ENCODE measurements around the gene MEIOC. TPM values are rescaled to one million over a fixed set of nuclear protein-coding genes. Genes with fewer than 3 reads are reported as not detected.
"Not testable (repeated sequence)": the region's sequence is repeated elsewhere in the genome, so short reads cannot be mapped to it uniquely, and the experiment has no call there.

The MEIOC gene
- total RNA-seq, 1 donor from 2014 or later = not detected

DNA sequence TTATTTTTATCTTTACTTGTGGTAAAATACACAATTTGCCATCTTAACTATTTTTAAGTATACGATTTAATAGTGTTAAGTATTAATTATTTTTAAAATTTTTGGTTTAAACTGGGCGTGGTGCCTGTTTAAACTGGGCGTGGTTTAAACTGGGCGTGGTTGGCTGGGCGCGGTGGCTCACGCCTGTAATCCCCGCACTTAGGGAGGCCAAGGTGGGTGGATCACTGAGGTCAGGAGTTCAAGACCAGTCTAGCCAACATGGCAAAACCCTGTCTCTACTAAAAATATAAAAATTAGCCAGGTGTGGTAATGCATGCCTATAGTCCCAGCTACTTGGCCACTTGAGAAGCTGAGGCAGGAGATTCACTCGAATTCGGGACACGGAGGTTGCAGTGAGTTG is 37.3 kb downstream of the MEIOC start:
- no peak for DNase-seq (ENCODE audit: low spot score in 2 of 2)
- Histone ChIP-seq H3K36me3 (no peaks in the 10 kb centered on the region), H3K4me3 (no peak overlapping the region), H3K27me3 (no peaks in the 10 kb centered on the region), H3K9me3 (no peaks in the 10 kb centered on the region), H3K27ac (no peak overlapping the region), H3K4me1 (peaks cover 0 to 8% of the 10 kb centered on the region in 2 donors)
- intact Hi-C loops (cut with DNase I) = no loop called here
- TF ChIP-seq, protein P1, sequence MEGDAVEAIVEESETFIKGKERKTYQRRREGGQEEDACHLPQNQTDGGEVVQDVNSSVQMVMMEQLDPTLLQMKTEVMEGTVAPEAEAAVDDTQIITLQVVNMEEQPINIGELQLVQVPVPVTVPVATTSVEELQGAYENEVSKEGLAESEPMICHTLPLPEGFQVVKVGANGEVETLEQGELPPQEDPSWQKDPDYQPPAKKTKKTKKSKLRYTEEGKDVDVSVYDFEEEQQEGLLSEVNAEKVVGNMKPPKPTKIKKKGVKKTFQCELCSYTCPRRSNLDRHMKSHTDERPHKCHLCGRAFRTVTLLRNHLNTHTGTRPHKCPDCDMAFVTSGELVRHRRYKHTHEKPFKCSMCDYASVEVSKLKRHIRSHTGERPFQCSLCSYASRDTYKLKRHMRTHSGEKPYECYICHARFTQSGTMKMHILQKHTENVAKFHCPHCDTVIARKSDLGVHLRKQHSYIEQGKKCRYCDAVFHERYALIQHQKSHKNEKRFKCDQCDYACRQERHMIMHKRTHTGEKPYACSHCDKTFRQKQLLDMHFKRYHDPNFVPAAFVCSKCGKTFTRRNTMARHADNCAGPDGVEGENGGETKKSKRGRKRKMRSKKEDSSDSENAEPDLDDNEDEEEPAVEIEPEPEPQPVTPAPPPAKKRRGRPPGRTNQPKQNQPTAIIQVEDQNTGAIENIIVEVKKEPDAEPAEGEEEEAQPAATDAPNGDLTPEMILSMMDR (IDR thresholded peaks at IDR 0.05) = no peak

DNA sequence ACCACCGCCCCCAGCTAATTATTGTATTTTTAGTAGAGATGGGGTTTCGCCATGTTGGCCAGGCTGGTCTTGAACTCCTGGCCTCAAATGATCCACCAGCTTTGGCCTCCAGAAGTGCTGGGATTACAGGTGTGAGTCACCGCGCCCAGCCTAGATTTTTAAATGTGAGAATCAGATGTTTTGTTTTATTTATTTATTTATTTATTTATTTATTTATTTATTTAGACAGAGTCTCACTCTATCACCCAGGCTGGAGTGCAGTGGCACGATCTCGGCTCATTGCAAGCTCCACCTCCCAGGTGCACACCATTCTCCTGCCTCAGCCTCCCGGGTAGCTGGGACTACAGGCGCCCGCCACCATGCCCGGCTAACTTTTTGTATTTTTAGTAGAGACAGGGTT is 44.0 kb downstream of the MEIOC start:
- H3K4me3 ChIP-seq; H3K27ac ChIP-seq; intact Hi-C loops (cut with DNase I): not testable (repeated sequence)

DNA sequence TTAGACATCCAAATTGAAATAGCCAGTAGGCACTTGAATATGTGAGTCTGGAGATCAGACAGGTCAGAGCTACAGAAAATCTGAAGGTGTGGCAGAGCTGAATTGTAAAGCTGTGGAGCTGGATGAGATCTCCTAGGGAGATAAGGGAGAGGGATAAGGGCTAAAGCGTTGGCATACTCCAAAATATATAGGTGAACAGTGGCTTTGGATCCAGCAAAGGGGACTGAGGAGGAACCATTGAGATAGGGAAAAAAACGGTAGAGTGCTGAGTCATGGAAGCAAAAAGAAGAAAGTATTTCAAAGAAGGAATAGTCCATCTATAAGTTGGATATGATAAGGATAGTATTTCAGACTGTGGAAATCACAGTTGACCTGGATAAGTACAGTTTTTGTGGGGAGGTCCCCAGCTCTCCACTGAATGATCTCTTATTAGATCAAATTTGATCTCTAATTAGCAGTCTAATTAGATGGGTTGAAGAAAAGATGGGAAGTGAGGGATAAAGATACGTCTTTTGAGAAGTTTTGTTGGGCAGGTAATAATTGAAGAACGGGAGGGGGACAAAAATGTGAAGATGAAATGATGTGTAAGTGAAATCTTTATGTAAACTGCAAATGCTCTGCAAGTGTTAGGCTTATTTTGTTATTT is 51.6 kb downstream of the MEIOC start:
- Histone ChIP-seq H3K4me3 (peak overlapping the region; percentile 88 to 92), H3K27me3 (no peaks in the 10 kb centered on the region), H3K36me3 (no peaks in the 10 kb centered on the region), H3K9me3 (no peaks in the 10 kb centered on the region), H3K27ac (peak overlapping the region; percentile 64 to 67), H3K4me1 (peaks cover 0 to 8% of the 10 kb centered on the region in 2 donors)
- intact Hi-C loops (cut with DNase I) = loop anchor here (2.0 kb wide), 1 partner anchor 151 kb away; the partner anchor contains the start of gene FZD2
- TF ChIP-seq, protein P1 (IDR thresholded peaks at IDR 0.05) = no peak
- no peak for DNase-seq (ENCODE audit: low spot score in 2 of 2)

More for the DNA sequence above, 44.0 kb downstream of the MEIOC start:
- H3K9me3 ChIP-seq; H3K27me3 ChIP-seq; H3K4me1 ChIP-seq; DNase-seq (ENCODE audit: low spot score in 2 of 2); H3K36me3 ChIP-seq: not testable (repeated sequence)

DNA sequence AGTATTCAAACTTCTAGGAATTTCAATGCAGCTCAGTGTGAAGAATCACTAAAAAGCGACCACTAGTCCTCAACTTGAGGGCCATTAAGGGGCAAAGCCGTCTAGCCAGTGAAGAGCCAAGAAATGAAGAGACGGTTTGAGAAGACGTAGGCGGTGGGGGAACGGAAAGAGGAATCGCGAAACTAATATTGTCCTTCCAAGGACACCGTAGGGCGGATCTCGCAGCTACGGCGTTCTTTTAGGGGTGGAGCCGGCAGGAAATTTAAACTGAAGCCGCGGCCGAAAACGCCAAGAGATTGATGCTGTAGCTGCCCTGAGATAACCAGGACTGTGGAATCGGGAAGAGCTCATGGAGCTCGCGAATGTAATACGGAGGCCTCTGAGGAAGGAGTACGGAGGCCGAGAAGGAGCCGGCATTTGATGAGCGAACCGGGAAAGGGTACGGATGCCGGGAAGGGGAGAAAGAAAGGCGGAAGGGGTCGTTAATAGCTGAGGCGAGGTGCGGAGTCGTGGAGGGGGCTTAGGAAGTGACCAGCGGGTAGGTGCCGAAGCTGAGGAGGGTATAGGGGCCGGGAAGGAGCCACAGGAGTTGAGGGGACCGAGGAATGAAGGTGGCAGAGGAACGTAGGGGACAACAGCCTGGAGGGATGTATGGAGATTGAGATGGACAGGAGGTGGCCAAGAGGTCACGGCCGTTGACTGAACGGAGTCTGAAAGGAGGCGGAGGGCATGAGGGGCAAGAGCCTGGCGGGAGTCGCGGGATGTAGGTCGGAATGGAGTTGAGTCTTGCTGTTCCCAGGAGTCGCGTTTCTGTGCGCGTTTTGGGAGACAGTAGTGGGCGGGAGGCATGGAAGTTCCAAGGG is 52.4 kb downstream of the MEIOC start, which contains the start of gene DBF4B:
DBF4B (plus strand) TSS at position 265 of the 863 bp plus-strand sequence; CDS start at position 421, 156 bp downstream.
- peak within 1 kb of the TSS; percentile 64 to 67 for H3K27ac ChIP-seq
- H3K27me3 ChIP-seq = no peaks in the 10 kb centered on the region
- no peaks in the 10 kb centered on the region for H3K9me3 ChIP-seq
- peak; percentile 9 to 85 for DNase-seq (ENCODE audit: low spot score in 2 of 2)
- peak within 1 kb of the TSS; percentile 88 to 92 for H3K4me3 ChIP-seq
- intact Hi-C loops (cut with DNase I) = loop anchor here (2.0 kb wide), 1 partner anchor 152 kb away; the partner anchor contains the start of gene FZD2
- H3K36me3 ChIP-seq = no peaks in the 10 kb centered on the region
- H3K4me1 ChIP-seq = peaks cover 0 to 8% of the 10 kb centered on the region in 2 donors
- TF ChIP-seq, protein P1 (IDR thresholded peaks at IDR 0.05) = no peak

DNA sequence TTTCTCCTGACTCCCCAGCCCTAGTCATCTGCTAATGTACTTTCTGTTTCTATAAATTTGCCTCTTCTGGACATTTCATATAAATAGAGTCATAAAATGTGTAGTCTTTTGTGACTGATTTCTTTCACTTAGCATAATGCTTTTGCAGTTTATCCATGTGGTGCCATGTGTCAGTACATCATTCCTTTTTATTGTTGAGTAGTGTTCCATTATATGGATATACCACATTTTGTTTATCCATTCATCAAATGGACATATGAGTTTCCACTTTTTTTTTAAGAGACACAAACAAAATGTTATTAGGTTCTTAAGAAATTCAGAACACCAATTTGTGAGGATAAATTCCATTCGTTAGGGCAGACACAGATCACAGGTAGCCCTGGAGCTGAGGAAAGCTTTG is 63.2 kb downstream of the MEIOC start:
- TF ChIP-seq, protein P1 (IDR thresholded peaks at IDR 0.05) = no peak
- no peaks in the 10 kb centered on the region for H3K9me3 ChIP-seq
- intact Hi-C loops (cut with DNase I) = no loop called here
- no peaks in the 10 kb centered on the region for H3K27me3 ChIP-seq
- no peak overlapping the region for H3K27ac ChIP-seq
- H3K4me3 ChIP-seq = no peak overlapping the region
- no peaks in the 10 kb centered on the region for H3K36me3 ChIP-seq
- no peaks in the 10 kb centered on the region for H3K4me1 ChIP-seq
- DNase-seq (ENCODE audit: low spot score in 2 of 2) = no peak

DNA sequence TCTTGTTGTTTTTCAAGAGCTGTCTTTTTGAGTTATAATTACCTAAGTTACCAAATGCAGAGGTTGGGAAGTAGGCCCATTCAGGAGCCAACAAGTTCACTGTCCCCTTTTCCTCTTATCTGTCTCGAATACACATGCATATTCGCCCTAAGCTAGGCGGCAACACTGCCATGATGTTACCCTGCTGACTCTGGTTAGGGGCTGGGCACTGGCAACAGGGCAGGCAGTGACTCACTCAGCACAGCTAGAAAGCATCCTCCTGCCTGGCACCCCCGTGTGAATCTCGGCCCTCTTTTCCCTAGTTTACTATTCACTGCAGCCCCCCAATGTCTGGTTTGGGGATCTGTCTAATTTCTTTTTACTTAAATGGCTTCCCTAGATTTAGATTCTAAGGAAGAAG is 66.0 kb downstream of the MEIOC start:
- no peak overlapping the region for H3K4me3 ChIP-seq
- H3K9me3 ChIP-seq = no peaks in the 10 kb centered on the region
- TF ChIP-seq, protein P1 (IDR thresholded peaks at IDR 0.05) = no peak
- no peak for DNase-seq (ENCODE audit: low spot score in 2 of 2)
- H3K27me3 ChIP-seq = no peaks in the 10 kb centered on the region
- intact Hi-C loops (cut with DNase I) = no loop called here
- H3K4me1 ChIP-seq = no peaks in the 10 kb centered on the region
- H3K36me3 ChIP-seq = no peaks in the 10 kb centered on the region
- no peak overlapping the region for H3K27ac ChIP-seq

Measured in ascending aorta (tissue), 2 donors.